ENCODE measurements around the gene SLC28A1.
"Not testable (repeated sequence)": the region's sequence is repeated elsewhere in the genome, so short reads cannot be mapped to it uniquely, and the experiment has no call there.

The SLC28A1 gene

GRCh38 chr15:84909782-84910181, 25.3 kb downstream of the SLC28A1 start:
- DNase-seq (ENCODE audit: low read depth in 2 of 2), result no peak

- no peak for DNase-seq (ENCODE audit: low read depth in 2 of 2)
Observed at GRCh38 chr15:84910928-84911623, 26.6 kb downstream of the SLC28A1 start.

GRCh38 chr15:84911879-84912660, 27.6 kb downstream of the SLC28A1 start:
- no peak for DNase-seq (ENCODE audit: low read depth in 2 of 2)

- DNase-seq (ENCODE audit: low read depth in 2 of 2), result no peak
Observed at GRCh38 chr15:84913360-84913723, 28.9 kb downstream of the SLC28A1 start.

GRCh38 chr15:84914351-84914750, 29.9 kb downstream of the SLC28A1 start:
- DNase-seq (ENCODE audit: low read depth in 2 of 2), result no peak

GRCh38 chr15:84914909-84915605, 30.6 kb downstream of the SLC28A1 start:
- DNase-seq (ENCODE audit: low read depth in 2 of 2), result no peak

GRCh38 chr15:84915606-84915958, 31.1 kb downstream of the SLC28A1 start:
- DNase-seq (ENCODE audit: low read depth in 2 of 2), result no peak

GRCh38 chr15:84917452-84917851, 33.0 kb downstream of the SLC28A1 start:
- no peak for DNase-seq (ENCODE audit: low read depth in 2 of 2)

GRCh38 chr15:84919106-84919667, 34.7 kb downstream of the SLC28A1 start:
- DNase-seq (ENCODE audit: low read depth in 2 of 2), result no peak

- DNase-seq (ENCODE audit: low read depth in 2 of 2), result no peak
Observed at GRCh38 chr15:84921121-84921520, 36.7 kb downstream of the SLC28A1 start.

GRCh38 chr15:84922530-84922929, 38.1 kb downstream of the SLC28A1 start:
- no peak for DNase-seq (ENCODE audit: low read depth in 2 of 2)

- DNase-seq (ENCODE audit: low read depth in 2 of 2), result no peak
Observed at GRCh38 chr15:84924077-84924731, 39.7 kb downstream of the SLC28A1 start.

- not testable (repeated sequence) for DNase-seq (ENCODE audit: low read depth in 2 of 2)
Observed at GRCh38 chr15:84924821-84925569, 40.5 kb downstream of the SLC28A1 start.

- no peak for DNase-seq (ENCODE audit: low read depth in 2 of 2)
Observed at GRCh38 chr15:84925906-84926305, 41.4 kb downstream of the SLC28A1 start.

- DNase-seq (ENCODE audit: low read depth in 2 of 2), result no peak
Observed at GRCh38 chr15:84926491-84927230, 42.2 kb downstream of the SLC28A1 start.

- no peak for DNase-seq (ENCODE audit: low read depth in 2 of 2)
Observed at GRCh38 chr15:84928843-84929168, 44.3 kb downstream of the SLC28A1 start.

GRCh38 chr15:84929795-84930603, 45.5 kb downstream of the SLC28A1 start:
- no peak for DNase-seq (ENCODE audit: low read depth in 2 of 2)

- DNase-seq (ENCODE audit: low read depth in 2 of 2), result no peak
Observed at GRCh38 chr15:84934942-84935729, 50.7 kb downstream of the SLC28A1 start.

GRCh38 chr15:84937144-84937543, 52.7 kb downstream of the SLC28A1 start:
- DNase-seq (ENCODE audit: low read depth in 2 of 2), result no peak
